WTC11 (cell line): ENCODE measurements around the gene TDRD10. TPM values are rescaled to one million over a fixed set of nuclear protein-coding genes. Genes with fewer than 3 reads are reported as not detected.

Source experiments
- ATAC-seq: fragments of 200-7000 bp; cut with Tn5 transposase; 2 replicates; pipeline ENCODE4 v1.10.0; 2021; ENCODE audit warnings: mild to moderate bottlenecking, moderate library complexity
- CTCF ChIA-PET: fragments of 300-600 bp; sonication (Branson Sonifier 250); formaldehyde crosslinking; loops from one replicate; lab custom pipeline; 2021; ENCODE audit warnings: antibody characterized with exemption; lab: Charles Lee
- POLR2A ChIA-PET: fragments of 350-600 bp; sonication (Branson Sonifier 250); formaldehyde crosslinking; loops from one replicate; lab custom pipeline; 2021; ENCODE audit warnings: antibody characterized with exemption; lab: Charles Lee
- DNase-seq: peaks from one replicate; pipeline ENCODE4 v3.0.0; 2021; ENCODE audit warnings: low spot score
- H3K27ac Mint-ChIP-seq: 2 replicates; pipeline ENCODE4 v1.8.0; 2021; ENCODE audit warnings: mixed read lengths
- H3K27me3 Mint-ChIP-seq: 2 replicates; pipeline ENCODE4 v1.8.0; 2021; ENCODE audit warnings: low read depth, mild to moderate bottlenecking, moderate library complexity, mixed read lengths
- H3K36me3 Mint-ChIP-seq: 2 replicates; pipeline ENCODE4 v1.8.0; 2021; ENCODE audit warnings: mixed read lengths
- H3K4me1 Mint-ChIP-seq: 2 replicates; pipeline ENCODE4 v1.8.0; 2022; ENCODE audit warnings: mixed read lengths
- H3K4me3 Mint-ChIP-seq: 2 replicates; pipeline ENCODE4 v1.8.0; 2021; ENCODE audit warnings: mild to moderate bottlenecking, moderate library complexity, mixed read lengths
- H3K9me3 Mint-ChIP-seq: 2 replicates; pipeline ENCODE4 v1.8.0; 2021; ENCODE audit warnings: mixed read lengths
- AR ChIP-seq: fragments of 250-450 bp; sonication (Bioruptor Pico); IDR thresholded peaks from 2 replicates; pipeline ENCODE4 v1.9.0; 2021; ENCODE audit warnings: mild to moderate bottlenecking
- CREB1 ChIP-seq: sonication (generic); formaldehyde crosslinking; IDR thresholded peaks from 2 replicates; pipeline ENCODE4 v1.8.0; 2023; ENCODE audit warnings: mild to moderate bottlenecking, missing genetic modification reagents
- EMX1 ChIP-seq: fragments of 250-450 bp; sonication (Bioruptor Pico); IDR thresholded peaks from 2 replicates; pipeline ENCODE4 v1.8.0; 2021; ENCODE audit warnings: mild to moderate bottlenecking
- FOXK1 ChIP-seq: sonication (generic); formaldehyde crosslinking; IDR thresholded peaks from 2 replicates; pipeline ENCODE4 v1.8.0; 2022; ENCODE audit warnings: mild to moderate bottlenecking, moderate library complexity, missing genetic modification reagents
- FOXP1 ChIP-seq: sonication (generic); formaldehyde crosslinking; IDR thresholded peaks from 2 replicates; pipeline ENCODE4 v1.8.0; 2022; ENCODE audit warnings: missing genetic modification reagents, mild to moderate bottlenecking, moderate library complexity, borderline replicate concordance
- IRF1 ChIP-seq: sonication (generic); formaldehyde crosslinking; IDR thresholded peaks from 2 replicates; pipeline ENCODE4 v1.8.0; 2023; ENCODE audit warnings: missing genetic modification reagents
- JAZF1 ChIP-seq: fragments of 250-450 bp; sonication (Bioruptor Pico); IDR thresholded peaks from 2 replicates; pipeline ENCODE4 v1.9.0; 2021; ENCODE audit warnings: moderate library complexity, mild to moderate bottlenecking, inconsistent platforms
- KAT7 ChIP-seq: sonication (generic); formaldehyde crosslinking; IDR thresholded peaks from 2 replicates; pipeline ENCODE4 v1.8.1; 2023; ENCODE audit warnings: missing genetic modification reagents, mild to moderate bottlenecking, borderline replicate concordance
- MAX ChIP-seq: sonication (generic); formaldehyde crosslinking; IDR thresholded peaks from 2 replicates; pipeline ENCODE4 v1.8.0; 2022; ENCODE audit warnings: mild to moderate bottlenecking, missing genetic modification reagents
- NFATC4 ChIP-seq: fragments of 250-450 bp; sonication (Bioruptor Pico); IDR thresholded peaks from 2 replicates; pipeline ENCODE4 v1.9.0; 2021; ENCODE audit warnings: mild to moderate bottlenecking
- NFYB ChIP-seq: sonication (generic); formaldehyde crosslinking; conservative IDR thresholded peaks from 2 replicates; pipeline ENCODE4 v1.8.0; 2022; ENCODE audit warnings: low read depth, missing genetic modification reagents
- NR3C1 ChIP-seq: sonication (generic); formaldehyde crosslinking; conservative IDR thresholded peaks from 2 replicates; pipeline ENCODE4 v1.8.1; 2023; ENCODE audit warnings: low read depth, mild to moderate bottlenecking, missing genetic modification reagents
- RORB ChIP-seq: fragments of 250-450 bp; sonication (Bioruptor Pico); IDR thresholded peaks from 2 replicates; pipeline ENCODE4 v1.9.0; 2021; ENCODE audit warnings: mild to moderate bottlenecking
- SOX15 ChIP-seq: fragments of 250-450 bp; sonication (Bioruptor Pico); IDR thresholded peaks from 2 replicates; pipeline ENCODE4 v1.9.0; 2021; ENCODE audit warnings: mild to moderate bottlenecking
- STAT6 ChIP-seq: sonication (generic); formaldehyde crosslinking; conservative IDR thresholded peaks from 2 replicates; pipeline ENCODE4 v1.8.1; 2023; ENCODE audit warnings: mild to moderate bottlenecking, low read depth, missing genetic modification reagents, moderate library complexity
- TEAD1 ChIP-seq: sonication (generic); formaldehyde crosslinking; IDR thresholded peaks from 2 replicates; pipeline ENCODE4 v1.8.0; 2022; ENCODE audit warnings: mild to moderate bottlenecking, missing genetic modification reagents
- USF2 ChIP-seq: sonication (generic); formaldehyde crosslinking; IDR thresholded peaks from 2 replicates; pipeline ENCODE4 v1.8.1; 2023; ENCODE audit warnings: mild to moderate bottlenecking, missing genetic modification reagents, moderate library complexity
- ZBTB43 ChIP-seq: sonication (generic); formaldehyde crosslinking; IDR thresholded peaks from 2 replicates; pipeline ENCODE4 v1.8.1; 2023; ENCODE audit warnings: mild to moderate bottlenecking, missing genetic modification reagents
- ZNF263 ChIP-seq: sonication (generic); formaldehyde crosslinking; IDR thresholded peaks from 2 replicates; pipeline ENCODE4 v1.8.1; 2022; ENCODE audit warnings: low read depth, mild to moderate bottlenecking, moderate library complexity, missing genetic modification reagents
- ZSCAN18 ChIP-seq: fragments of 250-450 bp; sonication (Bioruptor Pico); IDR thresholded peaks from 2 replicates; pipeline ENCODE4 v2.1.2; 2022; ENCODE audit warnings: mild to moderate bottlenecking, moderate library complexity
- total RNA-seq: library from RNA; stranded (reverse); gene quantifications from 3 replicates; pipeline ENCODE4 v1.2.3, GENCODE V29; 2021

Gene TDRD10
- total RNA-seq, 1 experiment from 2014 or later, result 0.09 TPM

GRCh38 chr1:154488922-154489321, 13.1 kb upstream of the TDRD10 start:
- H3K27me3 Mint-ChIP-seq, result peaks cover 3% of the 10 kb centered on the region; the same call in 1 of the 2 replicates
- peaks cover 23% of the 10 kb centered on the region for H3K4me1 Mint-ChIP-seq
- ChIA-PET CTCF (interaction anchor here (1.0 to 4.8 kb wide), 3 partner anchors 10 to 71 kb away, joined by 3 to 33 read pairs (median 6); no protein-coding TSS in a partner anchor), POLR2A (no interaction called here)
- peak; percentile 18 for DNase-seq
- H3K4me3 Mint-ChIP-seq, result no peak overlapping the region
- no peak overlapping the region for H3K27ac Mint-ChIP-seq
- H3K9me3 Mint-ChIP-seq, result no peaks in the 10 kb centered on the region
- TF ChIP-seq FOXP1 (CRISPR knock-in tag) (no peak), STAT6 (CRISPR knock-in tag) (no peak), RORB (CRISPR knock-in tag) (no peak), ZSCAN18 (CRISPR knock-in tag) (no peak), MAX (CRISPR knock-in tag) (no peak), SOX15 (no peak), USF2 (no peak), AR (CRISPR knock-in tag) (no peak), NFATC4 (CRISPR knock-in tag) (no peak), FOXK1 (CRISPR knock-in tag) (no peak), NR3C1 (CRISPR knock-in tag) (no peak), KAT7 (CRISPR knock-in tag) (no peak), JAZF1 (CRISPR knock-in tag) (no peak), IRF1 (CRISPR knock-in tag) (no peak), ZNF263 (CRISPR knock-in tag) (no peak)
- 0 out of 2 replicates have a peak, but pooled peaks have one; percentile 38 for ATAC-seq
- H3K36me3 Mint-ChIP-seq, result no peaks in the 10 kb centered on the region

GRCh38 chr1:154489695-154490274, 12.2 kb upstream of the TDRD10 start:
- Mint-ChIP-seq H3K27ac (no peak overlapping the region), H3K4me3 (no peak overlapping the region), H3K27me3 (peaks cover 3% of the 10 kb centered on the region; the same call in 1 of the 2 replicates), H3K9me3 (no peaks in the 10 kb centered on the region), H3K36me3 (no peaks in the 10 kb centered on the region), H3K4me1 (peaks cover 23% of the 10 kb centered on the region)
- POLR2A ChIA-PET, result no interaction called here
- DNase-seq (no peak), ATAC-seq (no peak)
- CTCF ChIA-PET, result interaction anchor here (1.0 to 4.8 kb wide), 3 partner anchors 10 to 70 kb away, joined by 3 to 33 read pairs (median 6); no protein-coding TSS in a partner anchor
- TF ChIP-seq STAT6 (CRISPR knock-in tag) (no peak), SOX15 (no peak), TEAD1 (CRISPR knock-in tag) (no peak), EMX1 (CRISPR knock-in tag) (no peak), ZBTB43 (no peak), IRF1 (CRISPR knock-in tag) (no peak), CREB1 (CRISPR knock-in tag) (no peak), NFYB (no peak), FOXP1 (CRISPR knock-in tag) (no peak), NR3C1 (CRISPR knock-in tag) (no peak)
